PC-3 (cell line): ENCODE results near the gene GREB1L. TPM values are rescaled to one million over a fixed set of nuclear protein-coding genes. Genes with fewer than 3 reads are reported as not detected.

Source experiments
- ATAC-seq: fragments of 200-7000 bp; cut with Tn5 transposase; 2 replicates; pipeline ENCODE4 v1.9.1; 2020; ENCODE audit warnings: mild to moderate bottlenecking, moderate library complexity
- BruUV-seq: library from RNA; stranded (reverse); fragments of 400-500 nt; replicated peaks from 2 replicates; lab custom pipeline; 2021; lab: Mats Ljungman, UMichigan
- CTCF ChIA-PET: fragments of 300-600 bp; sonication (Branson Sonifier 250); formaldehyde crosslinking; loops from one replicate; lab custom pipeline; 2022; ENCODE audit warnings: antibody characterized with exemption; lab: Charles Lee
- POLR2A ChIA-PET: fragments of 300-600 bp; sonication (Branson Sonifier 250); formaldehyde crosslinking; loops from one replicate; lab custom pipeline; 2022; ENCODE audit warnings: antibody characterized with exemption; ENCODE audit not compliant: unreplicated experiment; lab: Charles Lee
- DNase-seq: peaks from one replicate; pipeline ENCODE4 v3.0.0-alpha.2; 2015
- H2AFZ ChIP-seq: fragments of 300-600 bp; sonication (generic); 2 replicates; pipeline ENCODE4 v1.6.0; 2016; ENCODE audit warnings: antibody characterized with exemption, low read length
- H3F3A ChIP-seq: fragments of 300-600 bp; sonication (generic); one replicate; pipeline ENCODE4 v1.6.0; 2017; ENCODE audit warnings: antibody characterized with exemption, low read length, control low read depth, mild to moderate bottlenecking; ENCODE audit not compliant: unreplicated experiment
- H3K27ac ChIP-seq: fragments of 300-600 bp; sonication (generic); 2 replicates; pipeline ENCODE4 v1.5.1; 2016; ENCODE audit warnings: mild to moderate bottlenecking, low read length
- H3K27me3 ChIP-seq: fragments of 300-600 bp; sonication (generic); 2 replicates; pipeline ENCODE4 v1.6.1; 2016; ENCODE audit warnings: low read length, mixed read lengths
- H3K36me3 ChIP-seq: fragments of 300-600 bp; sonication (generic); 2 replicates; pipeline ENCODE4 v1.6.1; 2016; ENCODE audit warnings: low read depth, mixed run types, low read length, mixed read lengths
- H3K4me1 ChIP-seq: fragments of 300-600 bp; sonication (generic); 2 replicates; pipeline ENCODE4 v1.5.1; 2016; ENCODE audit warnings: low read length; ENCODE audit not compliant: insufficient read depth
- H3K4me2 ChIP-seq: fragments of 300-600 bp; sonication (generic); 2 replicates; pipeline ENCODE4 v1.6.0; 2016; ENCODE audit warnings: low read length
- H3K4me3 ChIP-seq: fragments of 300-600 bp; sonication (generic); 2 replicates; pipeline ENCODE4 v1.5.1; 2016; ENCODE audit warnings: mild to moderate bottlenecking, low read length, mixed read lengths
- H3K79me2 ChIP-seq: fragments of 300-600 bp; sonication (generic); 2 replicates; pipeline ENCODE4 v1.6.1; 2017; ENCODE audit warnings: low read length, mixed read lengths
- H3K9ac ChIP-seq: fragments of 300-600 bp; sonication (generic); 2 replicates; pipeline ENCODE4 v1.6.0; 2016; ENCODE audit warnings: mild to moderate bottlenecking, low read length
- H3K9me2 ChIP-seq: fragments of 300-600 bp; sonication (generic); replicated peaks from 2 replicates; pipeline ENCODE4 v1.6.1; 2016; ENCODE audit warnings: mixed run types, low read length, mixed read lengths
- H3K9me3 ChIP-seq: fragments of 300-600 bp; sonication (generic); 2 replicates; pipeline ENCODE4 v1.6.1; 2016; ENCODE audit warnings: low read length, mixed read lengths
- H4K20me1 ChIP-seq: fragments of 300-600 bp; sonication (generic); 2 replicates; pipeline ENCODE4 v1.6.1; 2016; ENCODE audit warnings: low read length, mixed read lengths
- EZH2 ChIP-seq: fragments of 300-600 bp; sonication (generic); IDR thresholded peaks from one replicate; pipeline ENCODE4 v1.6.1; 2017; ENCODE audit warnings: antibody characterized with exemption, mild to moderate bottlenecking, low read length; ENCODE audit not compliant: unreplicated experiment
- EZH2phosphoT487 ChIP-seq: fragments of 300-600 bp; sonication (generic); IDR thresholded peaks from 2 replicates; pipeline ENCODE4 v1.6.1; 2018; ENCODE audit warnings: mild to moderate bottlenecking, antibody characterized with exemption, low read length, borderline replicate concordance
- intact Hi-C: fragments of 100-400 bp; cut with micrococcal nuclease; formaldehyde crosslinking; loops from 2 replicates; pipeline ENCODE4 v1.9.0; 2023
- total RNA-seq: library from RNA; depleted of rRNA; stranded (reverse); fragments of >200 nt; gene quantifications from 2 replicates; pipeline ENCODE4 v1.2.3, GENCODE V29; 2014
- TF ChIP-seq, protein P1 (sequence below): fragments of 300-600 bp; sonication (generic); conservative IDR thresholded peaks from 2 replicates; pipeline ENCODE4 v1.5.1; 2017; ENCODE audit warnings: antibody characterized with exemption, low read depth, mild to moderate bottlenecking, low read length

Gene GREB1L
- total RNA-seq, 1 experiment from 2014 or later = 10.3 TPM

DNA sequence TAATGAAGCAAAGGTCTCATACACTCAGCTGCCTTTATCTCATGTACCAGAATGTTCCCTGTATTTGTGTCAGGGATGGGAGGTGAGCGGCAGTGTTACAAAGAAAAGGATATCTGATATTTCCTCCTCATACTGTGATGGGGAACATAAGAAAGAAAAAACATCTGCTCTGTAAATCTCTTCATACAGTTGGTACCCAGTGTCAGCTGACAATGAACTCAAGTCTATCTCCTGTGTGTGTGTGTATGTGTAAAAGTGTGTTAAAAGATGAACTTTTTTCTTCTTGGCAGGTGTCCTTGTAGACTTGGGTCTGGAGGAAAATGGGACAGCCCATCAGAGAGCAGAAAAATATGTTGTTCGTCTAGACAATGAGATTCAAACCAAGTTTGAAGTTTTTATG, 230.7 kb downstream of the GREB1L start:
- no peak for DNase-seq
- no peaks in the 10 kb centered on the region for H3K36me3 ChIP-seq
- no TSS peak for BruUV-seq
- H3K4me2 ChIP-seq = no peak overlapping the region
- no peaks in the 10 kb centered on the region for H4K20me1 ChIP-seq
- no peak overlapping the region for H3K4me3 ChIP-seq
- no peaks in the 10 kb centered on the region for H3F3A ChIP-seq
- no peaks in the 10 kb centered on the region for H3K79me2 ChIP-seq
- H3K9me2 ChIP-seq = no peaks in the 10 kb centered on the region
- H3K9me3 ChIP-seq = no peaks in the 10 kb centered on the region
- TF ChIP-seq, protein P1, sequence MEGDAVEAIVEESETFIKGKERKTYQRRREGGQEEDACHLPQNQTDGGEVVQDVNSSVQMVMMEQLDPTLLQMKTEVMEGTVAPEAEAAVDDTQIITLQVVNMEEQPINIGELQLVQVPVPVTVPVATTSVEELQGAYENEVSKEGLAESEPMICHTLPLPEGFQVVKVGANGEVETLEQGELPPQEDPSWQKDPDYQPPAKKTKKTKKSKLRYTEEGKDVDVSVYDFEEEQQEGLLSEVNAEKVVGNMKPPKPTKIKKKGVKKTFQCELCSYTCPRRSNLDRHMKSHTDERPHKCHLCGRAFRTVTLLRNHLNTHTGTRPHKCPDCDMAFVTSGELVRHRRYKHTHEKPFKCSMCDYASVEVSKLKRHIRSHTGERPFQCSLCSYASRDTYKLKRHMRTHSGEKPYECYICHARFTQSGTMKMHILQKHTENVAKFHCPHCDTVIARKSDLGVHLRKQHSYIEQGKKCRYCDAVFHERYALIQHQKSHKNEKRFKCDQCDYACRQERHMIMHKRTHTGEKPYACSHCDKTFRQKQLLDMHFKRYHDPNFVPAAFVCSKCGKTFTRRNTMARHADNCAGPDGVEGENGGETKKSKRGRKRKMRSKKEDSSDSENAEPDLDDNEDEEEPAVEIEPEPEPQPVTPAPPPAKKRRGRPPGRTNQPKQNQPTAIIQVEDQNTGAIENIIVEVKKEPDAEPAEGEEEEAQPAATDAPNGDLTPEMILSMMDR = no peak
- TF ChIP-seq EZH2phosphoT487 (no peak), EZH2 (no peak)
- no peaks in the 10 kb centered on the region for H3K27me3 ChIP-seq
- ChIA-PET CTCF (no interaction called here), POLR2A (no interaction called here)
- no peak overlapping the region for H3K27ac ChIP-seq
- H3K9ac ChIP-seq = no peak overlapping the region
- no peak overlapping the region for H2AFZ ChIP-seq
- no peak for ATAC-seq
- intact Hi-C loops = no loop called here
- H3K4me1 ChIP-seq = no peaks in the 10 kb centered on the region

DNA sequence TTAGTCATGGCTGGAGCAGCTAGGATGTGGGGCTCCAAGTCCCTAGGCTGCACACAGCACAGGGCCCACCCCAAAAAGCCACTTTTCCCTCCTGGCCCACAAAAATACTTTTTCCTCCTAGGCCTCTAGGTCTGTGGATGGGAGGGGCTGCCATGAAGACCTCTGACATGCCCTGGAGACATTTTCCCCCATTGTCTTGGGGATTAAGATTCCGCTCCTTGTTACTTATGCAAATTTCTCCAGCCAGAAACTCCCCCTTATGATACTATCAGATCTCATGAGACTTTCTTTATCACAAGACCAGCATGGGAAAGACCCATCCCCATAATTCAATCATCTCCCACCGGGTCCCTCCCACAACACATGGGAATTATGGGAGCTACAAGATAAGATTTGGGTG, 232.6 kb downstream of the GREB1L start:
- DNase-seq (no peak), ATAC-seq (no peak)
- Histone ChIP-seq H2AFZ (no peak overlapping the region), H3K27me3 (no peaks in the 10 kb centered on the region), H3K4me3 (no peak overlapping the region), H3K4me1 (no peaks in the 10 kb centered on the region), H3K9me3 (no peaks in the 10 kb centered on the region), H3K36me3 (no peaks in the 10 kb centered on the region), H3K4me2 (no peak overlapping the region), H3K9ac (no peak overlapping the region), H3K79me2 (no peaks in the 10 kb centered on the region), H3K9me2 (no peaks in the 10 kb centered on the region), H4K20me1 (no peaks in the 10 kb centered on the region), H3F3A (no peaks in the 10 kb centered on the region), H3K27ac (no peak overlapping the region)
- intact Hi-C loops = no loop called here
- BruUV-seq = no TSS peak
- TF ChIP-seq EZH2phosphoT487 (no peak), EZH2 (no peak)
- TF ChIP-seq, protein P1 = no peak
- CTCF ChIA-PET = no interaction called here
- POLR2A ChIA-PET = no interaction called here

DNA sequence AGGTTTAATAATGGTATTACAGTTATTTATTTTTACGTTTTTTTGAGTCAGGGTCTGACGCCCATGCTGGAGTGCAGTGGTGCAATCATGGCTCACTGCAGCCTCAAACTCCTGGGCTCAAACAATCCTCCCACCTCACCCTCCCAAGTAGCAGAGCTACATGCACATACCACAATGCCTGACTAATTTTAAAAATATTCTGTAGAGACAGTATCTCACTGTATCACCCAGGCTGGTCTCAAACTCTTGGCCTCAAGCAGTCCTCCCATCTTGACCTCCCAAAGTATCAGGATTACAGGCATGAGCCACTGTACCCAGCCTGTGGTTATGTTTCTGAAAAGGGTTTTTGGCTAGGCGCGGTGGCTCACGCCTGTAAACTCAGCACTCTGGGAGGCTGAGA, 237.7 kb downstream of the GREB1L start:
- POLR2A ChIA-PET = no interaction called here

More for the DNA sequence above, 237.7 kb downstream of the GREB1L start:
- Histone ChIP-seq H3K9me2 (no peaks in the 10 kb centered on the region), H3F3A (no peaks in the 10 kb centered on the region), H3K9ac (no peak overlapping the region), H3K4me1 (peaks cover 4% of the 10 kb centered on the region; the same call in 1 of the 2 replicates), H3K4me3 (no peak overlapping the region), H4K20me1 (no peaks in the 10 kb centered on the region), H3K79me2 (no peaks in the 10 kb centered on the region), H3K27ac (no peak overlapping the region), H3K4me2 (no peak overlapping the region), H3K27me3 (no peaks in the 10 kb centered on the region), H2AFZ (no peak overlapping the region), H3K36me3 (no peaks in the 10 kb centered on the region), H3K9me3 (no peaks in the 10 kb centered on the region)
- intact Hi-C loops = no loop called here
- TF ChIP-seq EZH2 = no peak
- TF ChIP-seq, protein P1 = no peak
- TF ChIP-seq EZH2phosphoT487 = no peak
- BruUV-seq = no TSS peak
- ATAC-seq (no peak), DNase-seq (no peak)
- CTCF ChIA-PET = no interaction called here
